Measurements from ENCODE around the gene PTPN2. TPM values are rescaled to one million over a fixed set of nuclear protein-coding genes. Genes with fewer than 3 reads are reported as not detected.

The PTPN2 gene
- total RNA-seq, 2 donors from 2014 or later, result 22.7 to 34.2 TPM

DNA sequence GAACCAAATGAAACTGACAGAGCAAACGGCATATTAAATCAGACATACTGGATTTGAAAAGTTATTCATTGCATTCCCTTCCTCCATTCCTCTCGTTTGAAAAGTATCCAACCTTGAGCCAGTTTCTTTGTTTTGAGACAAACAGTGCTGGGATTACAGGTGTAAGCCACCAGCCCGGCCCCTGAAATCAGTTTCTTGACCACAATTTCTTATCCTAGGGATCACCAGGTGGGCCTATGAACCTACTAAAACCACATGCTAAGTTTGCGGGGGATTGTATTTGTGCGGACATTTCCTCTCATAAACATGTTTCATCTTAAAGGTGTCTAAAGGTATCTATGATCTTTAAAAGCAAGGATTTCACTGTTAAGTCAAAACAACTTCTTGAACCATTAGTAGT is 11.6 kb downstream of the PTPN2 start:
- TF ChIP-seq, protein P1, sequence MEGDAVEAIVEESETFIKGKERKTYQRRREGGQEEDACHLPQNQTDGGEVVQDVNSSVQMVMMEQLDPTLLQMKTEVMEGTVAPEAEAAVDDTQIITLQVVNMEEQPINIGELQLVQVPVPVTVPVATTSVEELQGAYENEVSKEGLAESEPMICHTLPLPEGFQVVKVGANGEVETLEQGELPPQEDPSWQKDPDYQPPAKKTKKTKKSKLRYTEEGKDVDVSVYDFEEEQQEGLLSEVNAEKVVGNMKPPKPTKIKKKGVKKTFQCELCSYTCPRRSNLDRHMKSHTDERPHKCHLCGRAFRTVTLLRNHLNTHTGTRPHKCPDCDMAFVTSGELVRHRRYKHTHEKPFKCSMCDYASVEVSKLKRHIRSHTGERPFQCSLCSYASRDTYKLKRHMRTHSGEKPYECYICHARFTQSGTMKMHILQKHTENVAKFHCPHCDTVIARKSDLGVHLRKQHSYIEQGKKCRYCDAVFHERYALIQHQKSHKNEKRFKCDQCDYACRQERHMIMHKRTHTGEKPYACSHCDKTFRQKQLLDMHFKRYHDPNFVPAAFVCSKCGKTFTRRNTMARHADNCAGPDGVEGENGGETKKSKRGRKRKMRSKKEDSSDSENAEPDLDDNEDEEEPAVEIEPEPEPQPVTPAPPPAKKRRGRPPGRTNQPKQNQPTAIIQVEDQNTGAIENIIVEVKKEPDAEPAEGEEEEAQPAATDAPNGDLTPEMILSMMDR (IDR thresholded peaks at IDR 0.05), result no peak
- TF ChIP-seq POLR2A (IDR thresholded peaks at IDR 0.05), result no peak
- intact Hi-C loops (cut with DNase I), result no loop called here
- Histone ChIP-seq H3K36me3 (replicated peaks in 1 of 2; ENCODE audit: insufficient read depth in 1 of 2, low read depth in 2 of 2) (no peaks in the 10 kb centered on the region), H3K27me3 (no peaks in the 10 kb centered on the region), H3K9me3 (no peaks in the 10 kb centered on the region), H3K27ac (peak overlapping the region in 2 of 4 donors; percentile 36), H3K4me3 (no peak overlapping the region), H3K4me1 (peaks cover 4% of the 10 kb centered on the region)
- ATAC-seq, result peak; percentile 38
- no peak for DNase-seq
- 64 to 68% methylated on average over 5 of the region's 5 CpGs for WGBS, 2 donors

GRCh38 chr18:12868576-12868975 is 15.5 kb downstream of the PTPN2 start:
- DNase-seq (no peak), ATAC-seq (no peak)
- no peak for TF ChIP-seq POLR2A (IDR thresholded peaks at IDR 0.05)
- TF ChIP-seq, protein P1 (IDR thresholded peaks at IDR 0.05), result no peak
- WGBS, 2 donors, result 94 to 98% methylated on average over 9 to 12 of the region's 12 CpGs
- Histone ChIP-seq H3K27me3 (no peaks in the 10 kb centered on the region), H3K4me1 (peaks cover under 1% of the 10 kb centered on the region), H3K27ac (no peak overlapping the region), H3K36me3 (replicated peaks in 1 of 2; ENCODE audit: insufficient read depth in 1 of 2, low read depth in 2 of 2) (no peaks in the 10 kb centered on the region), H3K9me3 (no peaks in the 10 kb centered on the region), H3K4me3 (no peak overlapping the region)
- intact Hi-C loops (cut with DNase I), result no loop called here

DNA sequence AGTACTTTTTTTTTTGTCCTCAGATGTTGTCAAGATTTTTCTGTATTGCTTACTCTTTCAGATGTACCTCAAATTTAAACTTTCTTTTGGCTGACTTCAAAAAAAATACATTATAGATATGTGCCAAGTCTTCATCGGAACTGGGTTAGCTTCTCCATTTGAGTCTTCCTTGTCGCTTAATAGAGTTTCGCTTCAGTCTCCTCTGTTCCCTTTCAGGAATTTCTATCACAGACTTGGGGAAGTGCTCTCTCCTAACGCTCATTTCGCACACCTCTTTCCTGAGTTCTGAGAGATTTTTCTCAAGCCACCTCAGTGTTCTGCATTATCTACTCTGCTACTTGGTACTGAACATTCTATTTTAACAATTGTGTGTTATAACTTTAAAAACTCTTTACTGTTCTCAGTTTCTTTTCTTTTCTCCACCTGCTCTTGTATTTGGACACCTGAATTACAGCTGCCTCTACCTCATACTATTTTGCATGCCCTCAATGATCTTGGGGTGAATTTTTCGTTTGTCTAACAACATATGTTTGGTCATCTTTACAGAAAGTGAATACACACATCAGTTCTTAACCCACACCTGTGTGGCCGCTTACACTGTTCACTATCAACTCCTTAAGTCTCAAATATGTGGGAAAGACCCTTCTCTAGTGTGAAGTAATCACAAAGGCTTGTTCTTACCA is 16.5 kb downstream of the PTPN2 start:
- 72 to 82% methylated on average over 7 of the region's 7 CpGs for WGBS, 2 donors
- ATAC-seq, result no peak
- peaks cover 10% of the 10 kb centered on the region for H3K4me1 ChIP-seq
- H3K27ac ChIP-seq, result no peak overlapping the region
- no peak for TF ChIP-seq POLR2A (IDR thresholded peaks at IDR 0.05)
- TF ChIP-seq, protein P1 (IDR thresholded peaks at IDR 0.05), result no peak
- intact Hi-C loops (cut with DNase I), result no loop called here
- DNase-seq, result no peak
- no peaks in the 10 kb centered on the region for H3K36me3 ChIP-seq (replicated peaks in 1 of 2; ENCODE audit: insufficient read depth in 1 of 2, low read depth in 2 of 2)
- no peaks in the 10 kb centered on the region for H3K27me3 ChIP-seq
- no peak overlapping the region for H3K4me3 ChIP-seq
- no peaks in the 10 kb centered on the region for H3K9me3 ChIP-seq

- H3K27me3 ChIP-seq, result no peaks in the 10 kb centered on the region
- intact Hi-C loops (cut with DNase I), result no loop called here
- H3K36me3 ChIP-seq (replicated peaks in 1 of 2; ENCODE audit: insufficient read depth in 1 of 2, low read depth in 2 of 2), result no peaks in the 10 kb centered on the region
- TF ChIP-seq, protein P1 (IDR thresholded peaks at IDR 0.05), result no peak
- TF ChIP-seq POLR2A (IDR thresholded peaks at IDR 0.05), result no peak
- 54% methylated on average over 3 of the region's 3 CpGs for WGBS, 2 donors
- no peak overlapping the region for H3K4me3 ChIP-seq
- peak overlapping the region in 1 of 4 donors; percentile 28 for H3K27ac ChIP-seq
- no peaks in the 10 kb centered on the region for H3K9me3 ChIP-seq
- DNase-seq (no peak), ATAC-seq (no peak)
- peaks cover 26% of the 10 kb centered on the region for H3K4me1 ChIP-seq
Measured at GRCh38 chr18:12863687-12864216, 20.3 kb downstream of the PTPN2 start.
